GM12873 (cell line): ENCODE results near the gene SLC38A2.

Source experiments
- TF ChIP-seq, protein P1 (sequence below): IDR thresholded peaks from 2 replicates; pipeline ENCODE4 v1.5.1; 2012; ENCODE audit warnings: low read depth, mild to moderate bottlenecking, moderate library complexity, low read length, control low read depth; ENCODE audit not compliant: insufficient read depth; ENCODE audit errors: missing control alignments

The SLC38A2 gene

DNA sequence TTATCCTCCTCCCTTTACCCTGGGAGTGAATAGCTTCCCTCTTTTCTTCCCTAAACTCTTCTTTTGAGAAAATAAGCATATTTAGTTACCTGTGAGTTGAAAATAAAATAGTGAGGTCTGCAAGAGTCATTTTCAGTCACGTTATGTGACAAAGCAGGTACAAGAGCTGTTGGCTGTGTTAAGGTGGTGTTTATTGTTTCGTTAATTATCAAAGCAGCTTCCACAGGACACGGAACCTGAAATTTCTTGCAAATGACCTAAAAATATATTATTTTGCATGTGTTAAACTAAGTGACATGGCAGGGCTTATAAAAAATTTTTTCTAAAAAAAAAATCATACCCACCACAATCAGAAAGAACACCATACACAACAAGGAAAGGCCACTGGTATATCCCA lies 8.3 kb downstream of the SLC38A2 start:
- TF ChIP-seq, protein P1, sequence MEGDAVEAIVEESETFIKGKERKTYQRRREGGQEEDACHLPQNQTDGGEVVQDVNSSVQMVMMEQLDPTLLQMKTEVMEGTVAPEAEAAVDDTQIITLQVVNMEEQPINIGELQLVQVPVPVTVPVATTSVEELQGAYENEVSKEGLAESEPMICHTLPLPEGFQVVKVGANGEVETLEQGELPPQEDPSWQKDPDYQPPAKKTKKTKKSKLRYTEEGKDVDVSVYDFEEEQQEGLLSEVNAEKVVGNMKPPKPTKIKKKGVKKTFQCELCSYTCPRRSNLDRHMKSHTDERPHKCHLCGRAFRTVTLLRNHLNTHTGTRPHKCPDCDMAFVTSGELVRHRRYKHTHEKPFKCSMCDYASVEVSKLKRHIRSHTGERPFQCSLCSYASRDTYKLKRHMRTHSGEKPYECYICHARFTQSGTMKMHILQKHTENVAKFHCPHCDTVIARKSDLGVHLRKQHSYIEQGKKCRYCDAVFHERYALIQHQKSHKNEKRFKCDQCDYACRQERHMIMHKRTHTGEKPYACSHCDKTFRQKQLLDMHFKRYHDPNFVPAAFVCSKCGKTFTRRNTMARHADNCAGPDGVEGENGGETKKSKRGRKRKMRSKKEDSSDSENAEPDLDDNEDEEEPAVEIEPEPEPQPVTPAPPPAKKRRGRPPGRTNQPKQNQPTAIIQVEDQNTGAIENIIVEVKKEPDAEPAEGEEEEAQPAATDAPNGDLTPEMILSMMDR: no peak

DNA sequence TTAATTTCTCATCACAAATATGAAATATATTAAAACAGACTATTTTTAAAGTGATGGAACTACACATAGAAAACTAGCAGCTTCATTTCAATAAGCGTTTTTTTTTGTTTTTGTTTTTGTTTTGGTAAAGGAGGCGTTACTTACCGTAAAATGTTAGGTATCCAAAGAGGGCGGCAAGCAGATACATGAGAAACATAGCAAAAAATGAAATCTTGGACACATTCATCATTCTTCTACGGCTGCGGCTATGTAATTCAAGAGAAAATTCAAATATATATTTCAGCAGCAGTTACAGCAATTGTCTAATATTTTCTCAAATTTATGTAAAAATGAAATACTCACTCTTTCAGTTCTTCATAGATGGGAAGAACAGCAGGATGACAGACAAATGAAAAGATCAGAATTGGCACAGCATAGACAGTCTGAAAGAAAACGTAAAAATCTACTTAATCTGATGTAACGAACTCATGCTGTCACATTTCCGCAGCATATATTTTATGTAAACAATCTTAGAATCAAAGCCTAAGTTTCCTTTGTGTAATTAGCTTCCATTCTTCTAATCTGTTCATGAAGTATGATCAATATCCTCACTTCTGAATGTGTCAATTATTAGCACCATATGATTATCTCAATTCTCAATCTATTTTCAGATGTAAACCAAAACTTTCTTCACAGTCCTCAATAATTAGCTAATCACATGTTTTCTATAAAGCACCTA lies 8.8 kb downstream of the SLC38A2 start:
- TF ChIP-seq, protein P1: no peak

DNA sequence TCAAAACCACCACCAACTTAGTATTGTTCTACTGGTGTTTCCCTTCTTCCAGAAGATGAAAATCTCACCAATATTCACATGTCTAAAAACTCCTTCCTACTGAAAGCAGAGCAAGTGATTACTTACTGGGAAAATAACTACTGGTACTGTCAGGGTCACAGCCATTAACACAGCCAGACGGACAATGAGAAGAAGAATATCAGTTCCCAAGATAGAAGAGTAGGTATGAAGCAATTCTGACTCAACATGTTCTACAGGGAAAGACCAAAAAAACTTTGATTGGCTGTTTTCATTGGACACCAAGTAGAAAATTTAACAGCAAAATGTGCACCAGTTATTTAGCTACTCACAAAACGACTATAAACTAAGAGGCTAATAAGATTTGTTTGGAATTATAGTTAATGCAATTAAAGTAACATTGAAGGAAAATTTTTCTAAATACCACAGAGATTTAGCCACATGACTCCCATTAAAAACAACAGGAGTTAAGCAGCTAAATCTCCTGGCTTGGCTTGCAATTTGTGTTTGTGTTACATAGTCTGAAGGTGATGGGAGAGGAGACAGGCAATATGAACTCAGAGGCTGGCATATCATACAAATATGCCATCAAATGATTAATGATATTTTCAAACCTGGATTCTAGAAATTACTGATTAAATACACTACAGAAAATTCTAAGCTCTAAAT lies 9.5 kb downstream of the SLC38A2 start:
- TF ChIP-seq, protein P1: no peak

DNA sequence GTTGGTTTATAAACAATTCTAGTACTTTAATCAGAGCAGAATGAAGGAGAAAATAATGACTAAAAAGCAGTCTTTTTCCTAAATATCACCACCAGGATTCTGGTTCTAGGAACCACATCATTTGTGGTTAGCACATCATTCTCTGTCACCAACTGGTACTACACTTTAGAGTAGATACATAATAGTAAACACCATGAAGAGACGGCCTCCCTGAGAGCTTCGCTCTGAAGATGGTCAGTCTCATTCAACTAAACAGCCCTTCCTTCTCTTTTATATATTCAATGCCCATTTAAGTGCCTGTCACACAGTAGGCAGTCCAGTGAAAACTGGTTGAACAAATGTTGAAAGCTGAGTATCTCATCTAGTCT lies 10.9 kb downstream of the SLC38A2 start:
- TF ChIP-seq, protein P1: no peak

DNA sequence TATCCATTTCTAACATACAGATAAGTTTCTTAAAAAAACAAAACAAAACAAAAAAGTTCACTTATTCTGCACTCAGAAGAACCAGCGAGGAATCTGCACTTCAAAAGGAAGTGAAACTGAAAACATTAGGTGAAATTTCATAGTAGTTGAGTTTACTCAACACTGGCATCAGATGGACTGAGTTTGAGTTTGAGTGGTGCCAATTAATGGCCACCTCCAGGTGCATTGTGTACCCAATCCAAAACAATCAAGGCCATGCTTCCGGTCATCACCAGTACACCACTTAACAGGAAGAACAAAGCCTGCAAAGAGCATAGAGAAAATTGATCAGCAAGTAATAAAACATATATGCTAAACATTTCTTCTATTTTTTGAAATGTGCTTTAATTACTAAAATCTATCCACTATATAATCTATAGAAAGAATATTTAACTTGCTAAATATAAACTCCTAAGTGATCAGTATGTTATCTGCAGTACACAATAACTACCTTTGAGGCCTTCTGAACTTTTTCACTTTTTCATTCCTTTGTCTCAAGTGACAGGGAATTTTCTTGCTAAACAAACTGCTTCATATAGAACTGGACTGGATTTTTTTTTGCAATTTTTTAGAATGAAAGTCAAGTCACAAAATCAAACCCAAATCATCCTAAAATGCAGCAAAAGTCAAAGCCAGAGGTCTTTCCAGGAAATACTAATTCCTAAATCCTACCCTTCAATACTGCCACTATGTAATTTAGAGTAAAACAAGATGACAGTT lies 11.5 kb downstream of the SLC38A2 start:
- TF ChIP-seq, protein P1: no peak

DNA sequence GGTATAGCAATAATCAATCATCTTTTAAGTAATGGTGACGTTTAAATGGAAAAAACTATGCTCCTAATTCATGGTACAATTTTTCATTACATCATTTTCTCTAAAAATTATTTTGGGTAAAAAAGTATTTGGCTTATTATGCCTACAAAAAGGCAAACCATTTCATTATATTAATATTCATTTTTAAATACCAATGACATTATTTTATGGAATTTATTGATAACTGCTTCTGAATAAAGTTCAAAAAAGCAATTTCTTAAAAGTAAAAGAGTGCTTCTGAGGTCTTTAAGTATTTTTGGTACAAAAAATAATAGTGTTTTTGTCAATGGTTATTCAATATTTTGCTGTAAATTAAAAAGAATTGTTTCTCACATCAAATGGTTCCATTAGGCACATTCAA lies 12.2 kb downstream of the SLC38A2 start:
- TF ChIP-seq, protein P1: no peak

DNA sequence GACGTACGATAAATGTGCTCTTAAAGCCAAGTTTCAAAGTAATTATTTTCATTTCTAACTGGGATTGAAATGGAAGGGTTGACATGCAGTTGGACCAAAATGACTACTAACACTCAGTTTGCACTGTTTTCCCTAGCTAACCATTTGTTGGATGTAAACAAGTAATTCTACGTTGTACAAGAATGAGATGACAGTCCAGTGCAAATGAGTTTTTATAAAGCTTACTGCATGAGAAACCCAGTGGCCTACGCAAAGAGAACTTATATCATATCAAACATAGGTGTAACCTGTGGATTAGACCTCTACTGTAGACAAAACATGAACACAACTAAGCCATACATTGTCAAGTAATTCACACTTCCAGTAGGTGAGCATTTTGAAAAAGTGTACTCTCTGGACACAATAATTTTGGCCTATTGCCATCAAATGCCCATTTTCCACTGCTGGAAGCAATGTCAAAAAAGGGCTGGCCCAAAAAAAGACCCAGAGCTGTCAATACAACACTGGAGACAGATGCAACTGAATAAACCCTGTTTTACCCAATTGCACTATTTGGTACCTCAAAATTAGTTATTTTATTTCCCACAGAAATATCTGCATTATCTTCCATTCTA lies 12.8 kb downstream of the SLC38A2 start:
- TF ChIP-seq, protein P1: no peak
